Muscle of arm (tissue), 12 donors: Measurements from ENCODE around the gene HHAT. TPM values are rescaled to one million over a fixed set of nuclear protein-coding genes. Genes with fewer than 3 reads are reported as not detected.
A peak's percentile ranks its signal among the peaks of the same experiment; 100 is the strongest.

Experiments
- DNase-seq: peaks from one replicate; pipeline ENCODE4 v3.0.0-alpha.2; 2013
- polyA plus RNA-seq, 12 donors: library from polyadenylated mRNA; unstranded; fragments of 120-200 nt; gene quantifications; one replicate each; pipeline ENCODE4 v1.2.1, GENCODE V29; 2013; ENCODE audit not compliant: insufficient read length in 12 of 12

Gene HHAT
- polyA plus RNA-seq, 12 donors, result 3.7 to 6.0 (median 5.2) TPM; not detected in 1

DNA sequence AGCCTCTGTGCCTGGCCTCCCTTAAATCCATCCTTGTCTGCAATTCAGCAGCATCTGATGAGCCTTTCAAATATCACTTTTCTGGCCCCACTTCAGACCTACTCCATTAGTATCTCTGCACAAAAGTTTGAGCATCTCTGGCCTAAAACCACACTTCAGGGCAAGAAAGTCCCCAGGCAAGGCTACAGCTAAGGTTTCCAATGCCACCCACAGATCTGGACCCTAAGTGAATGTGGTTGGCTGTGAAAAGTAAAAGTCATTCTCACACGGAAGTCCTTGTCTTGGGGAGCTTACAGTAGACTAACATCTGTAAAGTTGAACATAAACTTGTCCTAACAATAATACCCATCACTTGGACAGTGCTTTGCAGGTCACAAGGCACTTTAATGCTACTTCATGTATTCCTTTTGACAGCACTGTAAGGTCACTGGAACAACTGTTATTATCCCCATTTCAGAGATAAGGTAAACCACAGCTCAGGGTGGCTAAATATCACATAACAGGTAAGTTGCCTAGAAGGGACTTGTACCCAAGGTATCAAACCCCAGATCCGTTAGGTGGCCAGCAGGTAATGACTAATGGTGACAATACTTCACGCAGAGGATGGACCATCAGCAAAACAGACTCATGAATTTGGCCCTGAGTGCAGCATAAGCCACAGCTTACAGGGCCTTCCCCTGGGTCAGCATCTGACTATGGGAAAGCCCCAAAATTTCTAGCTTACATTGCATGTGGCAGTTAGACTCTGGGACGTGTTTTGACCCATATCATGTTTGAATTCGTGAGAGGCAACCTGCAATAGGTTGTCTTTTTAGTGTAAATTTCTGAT, 356.0 kb downstream of the HHAT start:
- no peak for DNase-seq

DNA sequence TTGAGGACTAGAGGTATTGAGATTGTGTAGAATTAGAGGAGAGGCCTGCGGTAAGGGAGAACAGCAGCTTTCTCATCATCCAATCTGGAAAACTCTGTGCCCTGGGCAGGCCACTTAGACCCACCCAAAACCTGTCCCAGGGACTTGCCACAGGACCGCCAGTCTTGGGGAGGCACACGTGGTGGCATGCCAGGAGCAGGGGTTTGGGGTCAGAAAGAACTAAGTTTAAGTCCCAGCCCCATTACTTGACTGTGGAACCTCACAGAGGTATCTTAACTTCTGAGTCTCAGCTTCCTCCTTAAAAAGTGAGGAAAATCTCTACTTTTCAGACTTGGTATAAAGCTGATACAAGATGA, 356.6 kb downstream of the HHAT start:
- no peak for DNase-seq

DNA sequence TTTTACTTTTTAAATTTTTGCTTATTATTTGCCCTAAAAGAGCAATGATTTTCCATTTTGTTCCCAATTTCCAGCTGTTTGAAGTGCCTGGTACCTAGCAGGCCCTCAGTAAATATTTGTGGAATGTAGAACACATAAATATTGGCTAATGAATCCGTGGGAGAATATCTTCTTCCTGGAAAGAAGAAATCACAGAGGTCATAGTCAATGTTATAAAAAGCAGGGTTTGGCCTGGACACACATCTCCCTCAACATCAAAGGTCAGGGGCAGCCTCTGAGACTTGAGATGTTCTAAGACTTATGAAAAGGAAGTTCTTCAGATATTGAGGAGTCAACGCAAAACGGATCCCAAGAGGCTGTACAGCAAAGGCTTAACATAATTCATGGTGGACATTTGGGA, 358.1 kb downstream of the HHAT start:
- DNase-seq, result no peak

DNA sequence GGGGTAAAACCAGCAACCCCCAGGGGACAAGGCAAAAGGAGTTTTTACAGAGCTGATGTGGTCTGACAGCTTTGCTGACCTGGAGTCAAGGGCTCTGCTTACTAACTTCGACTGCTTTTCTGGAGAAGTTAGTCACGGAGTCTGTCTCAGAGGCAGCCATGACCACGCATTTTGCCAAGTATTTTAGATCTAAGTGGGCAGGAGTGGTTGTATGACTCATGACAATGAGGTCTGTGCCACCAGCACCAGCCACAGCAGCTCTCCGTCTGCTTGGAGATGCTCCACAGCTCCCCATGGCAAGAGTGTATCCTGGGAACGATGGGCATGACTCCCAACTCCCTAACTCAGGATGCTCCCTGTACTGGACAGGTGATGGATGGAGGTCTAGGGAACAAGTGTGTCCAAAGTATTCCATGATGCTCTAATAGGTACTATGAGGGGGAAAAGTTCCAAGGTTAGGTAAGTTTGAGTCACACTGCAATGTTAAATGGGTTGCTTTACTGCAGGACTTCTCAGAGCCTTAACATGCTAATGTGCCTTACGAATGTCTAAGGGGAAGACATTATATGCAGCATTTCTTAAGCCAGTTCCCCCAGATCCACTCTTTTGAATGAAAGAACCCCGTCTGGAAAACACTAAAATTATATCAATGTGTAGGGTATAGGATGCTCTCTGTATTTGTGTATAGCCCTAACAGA, 359.0 kb downstream of the HHAT start:
- DNase-seq, result no peak

DNA sequence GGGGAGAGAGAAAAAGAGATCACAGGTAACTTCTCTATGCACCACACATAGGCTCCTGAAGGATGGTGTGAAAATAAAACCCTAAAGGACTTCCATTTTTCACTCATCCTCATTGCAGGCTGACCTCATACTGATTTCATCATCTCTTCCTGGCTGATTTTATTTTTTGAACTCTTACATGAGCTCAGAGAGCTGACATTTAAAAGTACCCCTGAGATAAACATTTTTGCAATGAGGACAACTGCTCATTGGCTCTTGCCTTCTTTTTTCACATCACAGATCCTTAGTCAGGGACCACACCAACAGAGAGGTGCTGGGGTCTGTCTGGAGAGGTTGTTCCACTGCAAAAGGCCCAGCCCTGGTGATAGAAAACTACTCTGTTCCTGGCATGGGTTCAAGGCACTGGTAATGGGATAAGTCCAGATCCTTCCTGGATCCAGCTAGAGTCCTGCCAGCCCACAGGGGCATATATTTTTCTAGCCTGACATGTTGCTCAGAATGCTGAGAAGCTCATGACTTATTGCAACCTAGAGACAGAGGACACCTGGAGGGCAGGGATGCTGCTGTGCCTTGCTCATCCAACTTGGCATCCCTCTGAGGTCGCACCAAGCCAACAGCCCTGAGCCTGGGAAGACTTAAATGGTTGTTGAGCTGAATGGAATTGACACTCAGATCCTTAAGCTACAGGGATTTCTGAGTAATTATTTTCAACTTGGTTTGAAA, 360.0 kb downstream of the HHAT start:
- DNase-seq, result no peak

DNA sequence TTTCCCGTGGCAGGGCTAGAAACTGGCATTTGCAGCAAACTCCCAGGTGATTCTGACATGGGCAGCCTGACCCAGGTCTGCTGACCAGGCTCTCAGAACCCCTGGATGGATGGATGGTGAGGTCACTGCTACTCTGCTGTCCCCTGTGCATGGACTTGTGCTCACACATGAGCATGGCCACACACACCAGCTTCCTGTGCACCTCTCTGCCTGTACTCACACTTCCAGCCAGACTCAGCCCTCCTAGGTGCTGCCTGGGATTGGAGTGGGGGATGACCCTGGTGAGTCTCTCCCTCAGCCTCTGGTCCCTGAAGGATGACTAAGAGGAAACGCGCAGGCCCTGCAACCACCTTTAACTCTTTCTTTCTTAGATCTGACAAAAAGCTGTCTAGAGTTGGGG, 361.1 kb downstream of the HHAT start:
- DNase-seq, result no peak

DNA sequence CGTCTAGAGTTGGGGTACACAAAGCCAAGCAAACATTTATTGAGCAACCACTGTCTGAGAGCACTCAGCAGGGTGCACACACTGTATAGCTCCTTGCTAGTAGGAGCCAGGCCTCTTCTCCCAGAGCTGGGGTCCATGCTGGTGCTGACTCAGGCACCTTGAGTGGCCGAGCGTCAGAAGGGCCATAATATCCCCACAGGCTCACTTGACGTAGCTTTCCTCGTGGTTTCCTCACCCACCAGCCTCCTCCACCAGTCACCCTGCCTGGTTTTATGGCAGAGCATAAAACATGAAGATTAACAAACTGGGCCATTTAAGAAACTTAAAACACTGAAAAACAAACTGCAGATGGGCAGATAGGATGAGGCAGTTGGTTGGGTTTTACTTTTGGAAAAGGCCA, 361.5 kb downstream of the HHAT start:
- DNase-seq, result no peak

DNA sequence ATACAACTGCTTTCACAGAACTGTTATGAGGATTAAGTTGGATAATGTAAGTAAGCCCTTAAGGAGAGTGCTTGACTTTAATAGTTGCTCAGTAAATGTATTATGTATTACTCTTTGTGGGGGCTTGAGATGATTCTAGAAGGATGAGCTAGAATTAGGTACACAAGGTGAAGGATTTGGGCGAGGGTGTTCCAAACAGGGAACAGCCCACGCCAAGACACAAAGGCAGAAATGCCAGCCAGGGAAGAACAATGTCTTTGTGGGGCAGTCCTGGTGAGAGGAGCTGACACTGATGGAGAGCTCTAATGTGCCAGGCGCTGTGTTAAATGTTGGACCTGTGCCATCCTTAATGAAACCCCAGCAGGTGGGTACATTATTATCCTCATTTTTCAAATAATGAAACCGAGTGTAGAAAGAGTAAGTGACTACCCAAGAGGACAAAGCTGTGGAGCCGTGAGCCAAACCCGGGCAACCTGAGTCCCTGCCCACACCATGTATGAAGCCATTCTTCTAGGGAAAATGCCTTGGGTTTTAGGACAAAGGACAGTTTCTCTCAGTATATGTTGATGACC, 362.4 kb downstream of the HHAT start:
- DNase-seq, result no peak

DNA sequence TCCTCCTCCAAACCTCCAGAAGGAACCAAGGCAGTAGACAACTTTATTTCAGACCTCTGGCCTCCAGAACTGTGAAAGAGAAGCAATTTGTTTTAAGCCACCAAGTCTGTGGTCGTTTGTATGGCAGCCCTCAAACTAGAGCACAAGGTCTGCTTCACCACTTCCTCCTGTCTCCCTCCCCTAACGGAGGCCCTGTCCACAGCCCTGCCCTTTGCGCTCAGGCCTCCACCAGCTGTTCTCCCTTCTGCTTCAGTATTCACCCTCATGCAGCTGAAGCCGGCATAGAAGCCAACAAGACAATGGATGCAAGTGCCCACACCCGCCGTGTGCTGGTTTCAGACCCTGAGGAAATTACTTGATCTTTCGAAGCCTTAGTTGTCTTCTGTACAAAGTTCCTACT, 364.1 kb downstream of the HHAT start:
- no peak for DNase-seq

DNA sequence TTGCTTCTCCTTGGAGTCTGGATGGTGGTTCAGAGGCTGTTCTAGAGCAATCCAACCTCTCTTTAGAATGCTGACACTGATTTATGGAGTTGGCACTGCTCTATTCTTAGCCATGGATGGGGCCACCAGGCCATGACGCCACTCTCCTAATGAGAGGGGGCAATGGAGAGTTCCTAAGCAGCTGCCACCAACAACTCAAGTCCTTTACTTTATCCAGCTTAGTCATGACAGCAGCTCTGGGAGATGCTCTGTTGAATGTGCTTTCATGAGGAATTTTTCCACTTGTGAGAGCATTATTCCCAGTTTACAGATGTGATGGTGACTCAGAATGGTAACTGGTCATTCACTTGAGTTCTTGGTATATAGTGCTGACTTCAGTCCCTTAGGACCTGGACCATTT, 366.3 kb downstream of the HHAT start:
- no peak for DNase-seq

DNA sequence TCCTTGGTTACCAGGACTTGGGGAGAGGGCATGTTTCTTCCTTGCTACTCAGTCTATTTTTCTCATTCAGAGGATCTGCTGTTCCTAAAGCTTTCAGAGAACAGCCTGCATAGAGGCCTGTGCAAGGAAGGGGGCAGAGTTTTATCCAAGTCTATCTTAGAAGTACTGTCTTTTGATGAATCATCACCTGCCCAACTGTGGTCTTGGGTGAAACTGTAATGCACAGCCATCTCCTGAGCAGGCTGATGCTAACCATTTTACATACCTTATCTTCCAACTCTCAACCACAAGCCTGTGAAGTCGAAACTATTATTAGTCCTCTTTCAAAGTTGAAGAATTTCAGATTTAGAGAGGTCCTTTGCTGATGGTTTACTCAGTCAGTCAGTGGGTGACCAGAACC, 368.0 kb downstream of the HHAT start:
- no peak for DNase-seq

DNA sequence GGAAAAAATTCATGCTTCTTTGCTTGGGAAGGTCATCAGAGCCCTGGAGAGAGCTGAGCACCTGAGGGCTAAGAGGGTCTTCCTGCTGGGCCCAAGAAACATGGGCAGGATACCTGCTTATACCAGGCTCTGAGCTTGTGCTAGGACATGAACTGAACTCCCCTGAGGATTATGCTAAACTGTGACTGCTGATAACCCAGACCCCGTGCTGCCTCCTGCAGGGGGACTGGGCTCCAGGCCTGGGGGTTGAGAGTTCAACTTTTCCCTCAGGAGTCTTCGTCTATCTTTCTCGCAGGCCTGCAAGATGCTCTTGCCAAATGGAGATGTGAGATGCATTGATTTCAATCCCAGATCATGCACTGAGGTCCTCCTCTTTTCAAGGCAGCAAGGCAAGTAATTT, 368.5 kb downstream of the HHAT start:
- DNase-seq, result no peak

DNA sequence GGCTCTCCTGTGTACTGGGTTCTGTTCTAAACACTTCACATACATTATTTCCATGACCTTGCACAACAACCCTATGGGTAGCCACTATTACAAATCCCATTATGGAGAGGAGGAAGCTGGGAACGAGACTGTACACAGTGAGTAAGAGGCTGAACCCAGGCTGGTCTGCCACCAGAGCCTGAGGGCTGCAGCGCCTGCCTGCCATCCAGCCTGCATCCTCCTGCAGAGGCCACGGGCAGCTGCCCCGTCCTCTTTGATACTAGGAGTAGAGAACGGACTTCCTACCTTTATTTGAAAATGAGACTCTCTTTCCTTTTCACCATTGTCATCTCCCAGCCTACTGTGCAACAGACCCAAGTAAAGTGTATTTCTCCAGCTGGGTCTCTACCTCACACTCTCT, 370.0 kb downstream of the HHAT start:
- DNase-seq, result no peak

DNA sequence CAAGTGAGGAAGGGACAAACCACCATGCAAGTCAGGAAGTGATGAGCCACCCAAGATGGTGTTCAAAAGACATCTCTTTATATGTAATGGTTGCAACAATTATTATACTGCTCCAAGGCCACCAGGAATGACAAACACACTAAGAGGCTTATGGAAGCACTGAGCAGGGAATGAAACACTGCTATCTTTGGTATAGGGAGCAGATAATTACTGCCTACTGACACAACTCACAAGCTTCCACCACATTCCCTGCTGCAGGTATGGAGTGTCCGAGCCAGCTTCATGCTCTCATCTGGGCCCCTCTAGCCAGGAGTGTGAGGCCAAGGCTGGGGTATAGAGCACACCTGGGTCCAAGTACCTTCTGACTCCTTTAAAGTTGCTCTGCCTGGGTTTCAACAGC, 371.4 kb downstream of the HHAT start:
- DNase-seq, result no peak

DNA sequence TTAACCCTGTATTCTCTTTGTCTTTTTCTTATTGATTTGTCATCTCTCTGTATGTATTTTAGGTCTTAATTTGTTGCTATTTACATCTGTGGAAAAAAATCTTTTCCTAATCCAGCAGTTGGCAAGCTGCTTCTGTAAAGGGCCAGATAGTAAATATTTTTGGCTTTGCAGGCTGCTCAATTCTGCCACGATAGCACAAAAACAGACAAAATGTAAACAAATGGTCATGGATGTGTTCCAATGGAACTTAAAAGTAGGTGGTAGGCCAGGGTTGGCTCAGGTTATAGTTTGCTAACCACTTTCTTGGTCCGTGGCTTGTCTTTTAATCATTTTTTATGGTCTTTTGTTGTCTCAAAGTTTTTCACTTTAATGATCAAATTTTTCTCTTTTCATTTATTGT, 371.8 kb downstream of the HHAT start:
- peak; percentile 12 for DNase-seq

DNA sequence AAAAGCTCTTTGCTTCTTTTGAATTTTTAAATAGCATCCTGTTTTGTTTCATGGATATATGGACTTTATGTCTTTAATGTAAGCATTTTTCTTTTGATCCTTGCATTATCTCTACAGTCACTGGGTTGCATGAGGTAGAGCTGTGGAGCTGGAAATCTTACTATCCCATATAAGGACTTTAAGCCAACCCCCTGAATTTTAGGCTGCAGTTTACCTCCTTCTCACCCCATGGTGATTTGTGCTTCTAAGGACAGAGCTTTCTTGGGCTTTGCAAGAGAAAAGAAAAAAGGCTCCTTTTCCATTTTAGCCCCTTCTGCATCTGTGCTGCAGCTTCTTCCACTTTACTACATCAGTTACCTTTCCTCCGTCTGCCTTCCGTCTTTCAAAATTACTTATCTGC, 373.8 kb downstream of the HHAT start:
- DNase-seq, result no peak

DNA sequence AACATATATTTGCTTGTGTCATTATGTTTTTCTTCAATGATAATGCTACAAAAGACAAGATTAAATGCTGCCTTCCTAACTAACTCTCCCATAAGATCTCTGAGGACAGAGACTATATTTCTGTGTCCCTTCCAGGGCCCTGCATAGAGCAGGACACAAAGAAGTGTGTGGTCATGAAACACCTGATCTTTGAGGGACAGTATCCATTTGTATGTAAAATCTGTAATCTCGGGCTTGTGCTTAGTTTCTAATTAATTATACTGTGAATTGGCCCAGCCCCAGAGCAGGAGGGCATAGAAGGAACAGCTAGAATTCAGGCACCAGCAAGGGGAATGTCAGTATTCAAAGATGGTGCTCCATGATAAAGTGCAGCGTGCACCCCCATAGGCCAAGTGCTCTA, 374.9 kb downstream of the HHAT start:
- DNase-seq, result no peak

DNA sequence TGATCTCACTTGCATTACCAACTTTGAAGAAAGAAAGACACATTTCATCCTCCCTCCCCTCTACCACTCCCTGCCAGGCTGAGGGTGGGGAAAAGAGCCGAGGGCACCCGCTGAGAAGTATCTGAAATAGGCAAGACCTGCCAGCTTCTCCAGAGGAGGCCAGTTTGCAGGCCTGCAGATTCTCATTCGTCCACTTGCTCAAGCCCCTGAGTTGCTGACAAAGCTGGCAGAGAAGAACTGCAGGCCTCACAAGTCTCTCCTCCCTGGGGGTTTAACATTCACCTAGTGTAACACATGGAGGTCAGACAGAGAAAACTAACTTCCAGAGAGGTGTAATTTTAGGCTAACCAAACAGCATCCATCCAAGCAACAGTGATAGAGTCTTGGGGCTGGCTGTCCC, 376.4 kb downstream of the HHAT start:
- DNase-seq, result no peak

DNA sequence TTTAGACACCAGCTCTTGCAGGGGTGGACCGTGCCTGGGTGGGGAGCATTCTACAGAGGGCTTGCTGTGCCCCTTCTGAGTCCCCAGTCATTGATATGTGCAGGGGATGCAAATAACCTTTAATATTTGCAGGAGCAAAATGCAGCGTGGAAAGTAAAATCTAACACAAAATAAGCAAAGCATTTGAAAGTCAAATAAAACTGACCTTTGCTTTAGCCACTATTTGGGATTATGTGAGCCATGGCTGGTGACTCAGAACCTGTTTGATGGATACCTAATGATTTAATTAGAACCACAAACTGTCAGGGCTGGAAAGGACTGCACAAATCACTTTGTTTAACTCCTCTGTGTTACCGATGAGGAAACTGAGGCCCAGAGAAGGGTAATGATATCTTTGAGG, 377.5 kb downstream of the HHAT start:
- no peak for DNase-seq

DNA sequence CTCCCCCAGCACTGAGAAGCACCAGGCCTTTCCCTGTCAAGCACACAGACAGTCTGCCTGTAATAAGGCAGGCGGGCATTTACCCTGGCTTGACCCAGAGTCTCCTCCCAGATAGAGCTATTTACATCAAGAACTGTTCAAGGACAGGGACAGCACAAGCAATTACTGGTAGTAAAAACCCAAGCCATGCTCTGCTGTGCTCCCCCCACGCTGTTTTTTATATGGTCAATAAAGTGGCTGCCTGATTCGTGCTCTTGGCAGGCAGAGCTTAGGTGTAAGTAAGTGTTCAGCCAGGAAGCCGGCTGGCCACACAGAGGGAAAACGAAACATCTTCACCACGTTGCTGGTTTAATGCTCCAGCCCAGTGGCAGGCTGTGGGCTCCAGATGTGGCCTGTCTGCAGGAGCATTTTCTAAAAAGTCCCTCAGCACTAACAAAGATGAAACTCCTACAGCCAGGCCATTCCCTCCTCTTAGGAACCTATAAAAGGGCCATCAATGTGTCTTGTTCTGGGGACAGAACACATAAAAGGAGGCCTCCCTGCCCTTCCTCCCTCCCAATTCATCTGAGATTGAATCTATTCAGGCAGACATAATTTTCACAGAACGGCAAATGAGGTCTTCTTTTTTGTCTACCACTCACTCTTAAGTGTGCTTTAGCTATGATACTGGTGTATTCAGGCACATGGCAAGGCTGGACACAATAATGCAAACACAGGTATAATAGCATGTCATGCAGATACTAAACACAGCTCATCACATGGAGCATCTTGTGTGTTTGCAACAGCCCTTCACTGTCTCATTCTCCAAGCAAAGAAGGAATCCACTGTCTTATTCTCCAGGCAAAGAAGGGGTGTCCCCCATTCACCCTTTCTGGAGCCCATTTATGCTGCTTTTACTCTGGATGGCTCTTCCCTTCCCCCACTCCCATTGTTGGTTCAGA, 378.9 kb downstream of the HHAT start:
- no peak for DNase-seq

DNA sequence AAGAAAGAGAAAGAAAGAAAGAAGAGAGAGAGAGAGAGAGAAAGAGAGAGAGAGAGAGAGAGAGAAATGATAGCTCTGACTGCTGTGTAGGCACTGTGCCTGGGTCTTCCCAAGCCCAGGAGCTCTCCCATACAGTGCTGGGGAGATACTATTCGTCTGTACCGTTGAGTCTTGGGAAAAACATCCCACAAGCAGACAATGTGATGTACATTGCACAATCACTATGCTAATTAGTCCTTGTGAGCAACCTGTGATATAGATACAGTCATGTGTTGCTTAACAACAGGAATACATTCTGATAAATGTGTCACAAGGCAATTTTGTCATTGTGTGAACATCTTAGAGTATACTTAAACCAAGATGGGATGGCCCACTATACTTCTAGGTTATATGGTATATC, 381.0 kb downstream of the HHAT start:
- DNase-seq, result no peak
